PC-3 (cell line): Measurements from ENCODE around the gene CHAT.

ENCODE experiments used
- CTCF ChIP-seq: fragments of 300-600 bp; sonication (generic); conservative IDR thresholded peaks from 2 replicates; pipeline ENCODE4 v1.5.1; 2017; ENCODE audit warnings: antibody characterized with exemption, low read depth, mild to moderate bottlenecking, low read length
- EZH2 ChIP-seq: fragments of 300-600 bp; sonication (generic); IDR thresholded peaks from one replicate; pipeline ENCODE4 v1.6.1; 2017; ENCODE audit warnings: antibody characterized with exemption, mild to moderate bottlenecking, low read length; ENCODE audit not compliant: unreplicated experiment

- TF ChIP-seq CTCF = no peak
- TF ChIP-seq EZH2 = no peak
Observed at GRCh38 chr10:49696311-49696710, 82.5 kb downstream of the CHAT start.
